SJSA1 (cell line): Measurements from ENCODE around the gene WDR12. TPM values are rescaled to one million over a fixed set of nuclear protein-coding genes. Genes with fewer than 3 reads are reported as not detected.
"Not testable (repeated sequence)": the region's sequence is repeated elsewhere in the genome, so short reads cannot be mapped to it uniquely, and the experiment has no call there.

ENCODE experiments used
- DNase-seq, 2 experiments: peaks; one replicate each; pipeline ENCODE4 v3.0.0-alpha.2; 2015 to 2020; ENCODE audit warnings: low spot score in 2 of 2, low read depth in 1 of 2
- H3K27ac ChIP-seq: fragments of 250-450 bp; sonication (Bioruptor Pico); 2 replicates; pipeline ENCODE4 v1.5.1; 2020; ENCODE audit warnings: mild to moderate bottlenecking, moderate library complexity
- H3K27me3 ChIP-seq: fragments of 250-450 bp; sonication (Bioruptor Pico); replicated peaks from 2 replicates; pipeline ENCODE4 v1.5.1; 2020; ENCODE audit warnings: mild to moderate bottlenecking, moderate library complexity
- H3K36me3 ChIP-seq: fragments of 250-450 bp; sonication (Bioruptor Pico); 2 replicates; pipeline ENCODE4 v1.5.1; 2020; ENCODE audit warnings: mild to moderate bottlenecking
- H3K4me1 ChIP-seq: fragments of 250-450 bp; sonication (Bioruptor Pico); replicated peaks from 2 replicates; pipeline ENCODE4 v1.6.1; 2021; ENCODE audit warnings: mild to moderate bottlenecking
- H3K4me3 ChIP-seq: fragments of 250-450 bp; sonication (Bioruptor Pico); 2 replicates; pipeline ENCODE4 v1.5.1; 2020; ENCODE audit warnings: mild to moderate bottlenecking
- H3K9me3 ChIP-seq: fragments of 250-450 bp; sonication (Bioruptor Pico); replicated peaks from 2 replicates; pipeline ENCODE4 v1.5.1; 2020; ENCODE audit warnings: mild to moderate bottlenecking
- total RNA-seq: library from RNA; depleted of rRNA; stranded (reverse); fragments of >200 nt; shearing (Covaris generic); gene quantifications from 2 replicates; pipeline ENCODE4 v1.2.3, GENCODE V29; 2014

The WDR12 gene
- total RNA-seq, 1 experiment from 2014 or later = 49.3 TPM

- H3K4me3 ChIP-seq = peak overlapping the region; percentile 66
- not testable (repeated sequence) for H3K9me3 ChIP-seq, H3K4me1 ChIP-seq, H3K27me3 ChIP-seq, H3K36me3 ChIP-seq
- peak in 1 of 2 experiments; percentile 77 for DNase-seq
- peak overlapping the region; percentile 77 for H3K27ac ChIP-seq
Observed at GRCh38 chr2:202912342-202913201, 1.1 kb upstream of the WDR12 start.

- Histone ChIP-seq H3K27me3 (no peaks in the 10 kb centered on the region), H3K4me1 (0 out of 2 replicates have a peak, but pooled peaks cover 3% of the 10 kb centered on the region), H3K27ac (no peak overlapping the region), H3K9me3 (no peaks in the 10 kb centered on the region), H3K36me3 (peaks cover 2% of the 10 kb centered on the region), H3K4me3 (peak overlapping the region; percentile 66)
- DNase-seq = no peak
Observed at GRCh38 chr2:202911203-202911511, 316 bp downstream of the WDR12 start.

- peak overlapping the region; percentile 66 for H3K4me3 ChIP-seq
- H3K27me3 ChIP-seq = no peaks in the 10 kb centered on the region
- DNase-seq = no peak
- H3K27ac ChIP-seq = no peak overlapping the region
- no peaks in the 10 kb centered on the region for H3K9me3 ChIP-seq
- 0 out of 2 replicates have a peak, but pooled peaks cover 3% of the 10 kb centered on the region for H3K4me1 ChIP-seq
- peaks cover 4% of the 10 kb centered on the region for H3K36me3 ChIP-seq
Observed at GRCh38 chr2:202910698-202911097, 775 bp downstream of the WDR12 start.

DNA sequence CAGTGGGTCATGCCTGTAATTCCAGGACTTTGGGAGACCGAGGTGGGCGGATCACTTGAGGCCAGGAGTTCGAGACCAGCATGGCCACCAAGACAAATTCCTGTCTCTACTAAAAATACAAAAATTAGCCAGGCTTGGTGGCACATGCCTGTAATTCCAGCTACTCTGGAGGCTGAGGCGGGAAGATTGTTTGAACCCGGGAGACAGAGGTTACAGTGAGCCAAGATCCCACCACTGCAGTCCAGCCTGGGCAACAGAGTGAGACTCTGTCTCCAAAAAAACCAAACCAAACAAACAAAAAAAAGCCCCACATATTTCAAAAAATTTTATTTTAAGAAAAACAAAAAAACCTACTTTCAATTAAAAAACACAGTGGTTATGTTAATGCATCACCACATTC, 1.2 kb downstream of the WDR12 start:
- not testable (repeated sequence) for H3K4me1 ChIP-seq, H3K36me3 ChIP-seq, H3K27me3 ChIP-seq, DNase-seq, H3K9me3 ChIP-seq, H3K27ac ChIP-seq
- H3K4me3 ChIP-seq = peak overlapping the region; percentile 66; the same call in 1 of the 2 replicates

GRCh38 chr2:202909394-202910192, 1.9 kb downstream of the WDR12 start:
- H3K27ac ChIP-seq = no peak overlapping the region
- peaks cover 15% of the 10 kb centered on the region for H3K36me3 ChIP-seq
- H3K4me3 ChIP-seq = no peak overlapping the region
- no peak for DNase-seq
- H3K9me3 ChIP-seq = no peaks in the 10 kb centered on the region
- no peaks in the 10 kb centered on the region for H3K27me3 ChIP-seq
- 0 out of 2 replicates have a peak, but pooled peaks cover 3% of the 10 kb centered on the region for H3K4me1 ChIP-seq

GRCh38 chr2:202908186-202908585, 3.3 kb downstream of the WDR12 start:
- Histone ChIP-seq H3K27ac (no peak overlapping the region), H3K4me1 (0 out of 2 replicates have a peak, but pooled peaks cover 3% of the 10 kb centered on the region), H3K27me3 (no peaks in the 10 kb centered on the region), H3K9me3 (no peaks in the 10 kb centered on the region), H3K36me3 (peaks cover 20% of the 10 kb centered on the region), H3K4me3 (no peak overlapping the region)
- DNase-seq = no peak

DNA sequence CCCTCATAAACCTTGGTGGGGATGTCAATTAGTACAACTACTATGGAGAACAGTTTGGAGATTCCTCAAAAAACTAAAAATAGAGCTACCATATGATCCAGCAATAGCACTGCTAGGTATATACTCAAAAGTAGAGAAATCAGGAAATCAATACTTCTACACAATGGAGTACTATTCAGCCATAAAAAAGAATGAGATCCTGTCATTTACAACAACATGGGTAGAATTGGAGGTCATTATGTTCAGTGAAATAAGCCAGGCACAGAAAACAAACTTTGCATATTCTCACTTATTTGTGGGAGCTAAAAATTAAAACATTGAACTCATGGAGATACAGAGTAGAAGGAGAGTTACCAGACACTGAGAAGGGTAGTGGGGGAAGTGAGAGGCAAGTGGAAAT, 6.0 kb downstream of the WDR12 start:
- not testable (repeated sequence) for H3K27me3 ChIP-seq, DNase-seq, H3K4me1 ChIP-seq, H3K9me3 ChIP-seq, H3K4me3 ChIP-seq, H3K27ac ChIP-seq
- H3K36me3 ChIP-seq = peaks cover 28% of the 10 kb centered on the region

- H3K4me3 ChIP-seq = no peak overlapping the region
- no peaks in the 10 kb centered on the region for H3K27me3 ChIP-seq
- H3K27ac ChIP-seq = no peak overlapping the region
- H3K36me3 ChIP-seq = peaks cover 22% of the 10 kb centered on the region
- DNase-seq = no peak
- no peaks in the 10 kb centered on the region for H3K4me1 ChIP-seq
- no peaks in the 10 kb centered on the region for H3K9me3 ChIP-seq
Observed at GRCh38 chr2:202885190-202885589, 26.3 kb downstream of the WDR12 start.

DNA sequence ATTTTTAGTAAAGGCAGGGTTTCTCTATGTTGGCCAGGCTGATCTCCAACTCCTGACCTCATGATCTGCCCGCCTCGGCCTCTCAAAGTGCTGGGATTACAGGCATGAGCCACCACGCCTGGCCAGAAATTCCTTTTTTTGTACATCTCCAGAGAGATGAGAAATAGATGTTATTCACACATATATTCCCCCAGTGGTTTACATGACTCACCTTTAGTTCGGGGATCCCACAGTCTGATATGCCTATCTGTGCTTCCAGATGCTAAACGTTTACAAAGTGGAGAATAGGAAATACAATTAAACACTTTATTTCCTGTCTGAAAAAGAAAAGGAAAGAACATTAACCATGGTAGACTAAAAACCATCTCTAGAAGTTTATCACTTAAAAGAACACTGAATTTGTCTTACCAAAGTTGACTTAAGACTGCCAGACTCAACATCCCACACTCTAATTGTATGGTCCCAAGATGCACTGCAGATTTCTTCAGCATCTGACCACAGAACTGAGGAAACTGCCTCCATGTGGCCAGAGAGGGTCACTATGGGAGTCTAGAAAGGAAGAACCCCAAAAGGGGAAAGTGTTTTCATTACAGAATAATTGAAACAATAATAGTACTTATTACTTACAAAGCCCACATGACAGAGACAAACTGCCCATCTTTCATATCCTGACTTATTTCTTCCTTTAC, 27.3 kb downstream of the WDR12 start:
- Histone ChIP-seq H3K9me3 (no peaks in the 10 kb centered on the region), H3K36me3 (peaks cover 17% of the 10 kb centered on the region), H3K27ac (no peak overlapping the region), H3K27me3 (no peaks in the 10 kb centered on the region), H3K4me1 (no peaks in the 10 kb centered on the region), H3K4me3 (no peak overlapping the region)
- DNase-seq = no peak

- H3K9me3 ChIP-seq = no peaks in the 10 kb centered on the region
- no peak for DNase-seq
- no peaks in the 10 kb centered on the region for H3K27me3 ChIP-seq
- peaks cover 13% of the 10 kb centered on the region; the same call in 1 of the 2 replicates for H3K36me3 ChIP-seq
- H3K4me1 ChIP-seq = no peaks in the 10 kb centered on the region
- no peak overlapping the region for H3K4me3 ChIP-seq
- no peak overlapping the region for H3K27ac ChIP-seq
Observed at GRCh38 chr2:202881570-202881969, 29.9 kb downstream of the WDR12 start.

DNA sequence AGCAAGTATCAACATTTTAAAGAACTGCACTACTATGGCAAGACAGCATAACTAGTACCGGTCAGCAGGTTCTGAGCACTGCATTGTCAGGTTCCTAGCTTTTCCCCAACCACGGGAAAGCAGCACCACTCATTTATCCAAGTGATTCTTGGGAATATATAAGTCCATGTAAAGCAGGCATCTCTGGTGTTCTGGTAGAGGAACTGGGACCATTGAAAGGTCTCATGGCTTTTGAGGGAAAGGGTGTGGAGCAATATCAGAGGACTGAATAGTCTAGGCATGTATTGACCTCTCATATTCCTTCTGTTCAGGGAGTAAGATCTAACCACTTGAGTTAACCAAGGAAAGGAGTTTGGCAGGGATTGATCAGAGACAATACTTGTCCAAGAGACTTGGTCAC, 33.8 kb downstream of the WDR12 start:
- Histone ChIP-seq H3K9me3 (no peaks in the 10 kb centered on the region), H3K27me3 (no peaks in the 10 kb centered on the region), H3K4me3 (no peak overlapping the region), H3K36me3 (no peaks in the 10 kb centered on the region), H3K4me1 (no peaks in the 10 kb centered on the region), H3K27ac (no peak overlapping the region)
- no peak for DNase-seq

GRCh38 chr2:202871300-202872141, 40.0 kb downstream of the WDR12 start, which contains the start of gene ICA1L:
Gene ICA1L (minus strand): TSS chr2:202871766. CDS start chr2:202829009, 42,757 bp downstream.
- Histone ChIP-seq H3K4me3 (peak within 1 kb of the TSS; percentile 64), H3K9me3 (no peaks in the 10 kb centered on the region), H3K4me1 (no peaks in the 10 kb centered on the region), H3K36me3 (no peaks in the 10 kb centered on the region), H3K27ac (peak within 1 kb of the TSS; percentile 14; the same call in 1 of the 2 replicates), H3K27me3 (no peaks in the 10 kb centered on the region)
- peak; percentile 66 to 84 for DNase-seq
